H9 (cell line): ENCODE results near the gene ENPP6. TPM values are rescaled to one million over a fixed set of nuclear protein-coding genes. Genes with fewer than 3 reads are reported as not detected.
A peak's percentile ranks its signal among the peaks of the same experiment; 100 is the strongest.
"Not testable (repeated sequence)": the region's sequence is repeated elsewhere in the genome, so short reads cannot be mapped to it uniquely, and the experiment has no call there.

Source experiments
- DNase-seq: peaks from one replicate; pipeline ENCODE4 v3.0.0-alpha.2; 2017
- H2AFZ ChIP-seq: one replicate; pipeline ENCODE4 v1.6.1; 2013; ENCODE audit warnings: mild to moderate bottlenecking, low read length, control low read depth, moderate library complexity
- H2AK5ac ChIP-seq: 2 replicates; pipeline ENCODE4 v1.6.1; 2013; ENCODE audit warnings: low read length, control low read depth, mixed read lengths; ENCODE audit not compliant: insufficient read length
- H2BK120ac ChIP-seq: one replicate; pipeline ENCODE4 v1.6.1; 2013; ENCODE audit warnings: low read depth, mild to moderate bottlenecking, low read length, control low read depth, inconsistent platforms; ENCODE audit not compliant: poor library complexity, severe bottlenecking
- H2BK12ac ChIP-seq: 2 replicates; pipeline ENCODE4 v1.6.1; 2013; ENCODE audit warnings: low read length, control low read depth, mixed read lengths, low read depth; ENCODE audit not compliant: insufficient read length
- H2BK15ac ChIP-seq: 2 replicates; pipeline ENCODE4 v1.6.1; 2013; ENCODE audit warnings: low read depth, low read length, control low read depth
- H2BK20ac ChIP-seq: one replicate; pipeline ENCODE4 v1.6.1; 2013; ENCODE audit warnings: low read depth, mild to moderate bottlenecking, low read length, control low read depth, inconsistent platforms; ENCODE audit not compliant: poor library complexity, severe bottlenecking
- H2BK5ac ChIP-seq: 2 replicates; pipeline ENCODE4 v1.6.1; 2013; ENCODE audit warnings: low read length, control low read depth, mixed read lengths; ENCODE audit not compliant: insufficient read length
- H3K14ac ChIP-seq: 2 replicates; pipeline ENCODE4 v1.6.1; 2013; ENCODE audit warnings: low read length, control low read depth; ENCODE audit not compliant: insufficient read depth
- H3K18ac ChIP-seq: 2 replicates; pipeline ENCODE4 v1.6.1; 2013; ENCODE audit warnings: low read depth, mild to moderate bottlenecking, mixed read lengths, low read length, control low read depth; ENCODE audit not compliant: insufficient read length
- H3K23ac ChIP-seq: 2 replicates; pipeline ENCODE4 v1.6.1; 2013; ENCODE audit warnings: low read length, control low read depth, mixed read lengths, low read depth; ENCODE audit not compliant: insufficient read length
- H3K23me2 ChIP-seq: 2 replicates; pipeline ENCODE4 v1.6.1; 2013; ENCODE audit warnings: low read depth, mild to moderate bottlenecking, mixed read lengths, low read length, control low read depth; ENCODE audit not compliant: insufficient read length, poor library complexity, severe bottlenecking
- H3K27ac ChIP-seq: 2 replicates; pipeline ENCODE4 v1.5.1; 2013; ENCODE audit warnings: low read length, control low read depth, mixed read lengths, low read depth; ENCODE audit not compliant: insufficient read length
- H3K27me3 ChIP-seq: 2 replicates; pipeline ENCODE4 v1.6.1; 2013; ENCODE audit warnings: low read length, control low read depth, inconsistent platforms; ENCODE audit not compliant: insufficient read depth
- H3K4ac ChIP-seq: 2 replicates; pipeline ENCODE4 v1.6.1; 2013; ENCODE audit warnings: low read depth, mild to moderate bottlenecking, control low read depth, inconsistent platforms, low read length, moderate library complexity
- H3K4me1 ChIP-seq: 2 replicates; pipeline ENCODE4 v1.6.1; 2013; ENCODE audit warnings: low read length, control low read depth, inconsistent platforms; ENCODE audit not compliant: insufficient read depth
- H3K4me2 ChIP-seq: 2 replicates; pipeline ENCODE4 v1.6.1; 2013; ENCODE audit warnings: low read length, control low read depth, mixed read lengths; ENCODE audit not compliant: insufficient read length, insufficient read depth
- H3K56ac ChIP-seq: 2 replicates; pipeline ENCODE4 v1.6.1; 2013; ENCODE audit warnings: low read depth, mild to moderate bottlenecking, mixed read lengths, low read length, control low read depth; ENCODE audit not compliant: insufficient read length
- H3K79me1 ChIP-seq: 2 replicates; pipeline ENCODE4 v1.6.1; 2013; ENCODE audit warnings: low read depth, mild to moderate bottlenecking, moderate library complexity, low read length, control low read depth, inconsistent platforms; ENCODE audit not compliant: insufficient read depth, poor library complexity, severe bottlenecking
- H3K79me2 ChIP-seq: 2 replicates; pipeline ENCODE4 v1.6.1; 2013; ENCODE audit warnings: low read length, control low read depth, inconsistent platforms; ENCODE audit not compliant: insufficient read depth
- H3K9ac ChIP-seq: 2 replicates; pipeline ENCODE4 v1.6.1; 2013; ENCODE audit warnings: low read length, control low read depth, mixed read lengths; ENCODE audit not compliant: insufficient read length; ENCODE audit errors: extremely low read depth
- H3K9me3 ChIP-seq: one replicate; pipeline ENCODE4 v1.6.1; 2013; ENCODE audit warnings: low read depth, low read length, inconsistent platforms; ENCODE audit not compliant: control insufficient read depth
- H3T11ph ChIP-seq: one replicate; pipeline ENCODE4 v1.6.1; 2013; ENCODE audit warnings: mild to moderate bottlenecking, low read length, control low read depth, inconsistent platforms
- H4K20me1 ChIP-seq: one replicate; pipeline ENCODE4 v1.6.1; 2013; ENCODE audit not compliant: control insufficient read depth, insufficient read length, insufficient read depth
- H4K5ac ChIP-seq: 2 replicates; pipeline ENCODE4 v1.6.1; 2013; ENCODE audit warnings: low read depth, mild to moderate bottlenecking, mixed read lengths, low read length, control low read depth; ENCODE audit not compliant: insufficient read length
- H4K8ac ChIP-seq: replicated peaks from 2 replicates; pipeline ENCODE4 v1.6.1; 2013; ENCODE audit warnings: low read length, control low read depth, mixed read lengths, low read depth; ENCODE audit not compliant: insufficient read length
- H4K91ac ChIP-seq: 2 replicates; pipeline ENCODE4 v1.6.1; 2013; ENCODE audit warnings: low read depth, mild to moderate bottlenecking, moderate library complexity, mixed read lengths, low read length, control low read depth; ENCODE audit not compliant: insufficient read length
- H3K27ac Mint-ChIP-seq, 3 experiments: 2 replicates in 2 of 3; 3 replicates in 1 of 3; pipeline ENCODE4 v1.8.0; 2020 to 2021; ENCODE audit warnings: mixed read lengths in 3 of 3, mild to moderate bottlenecking in 1 of 3, moderate library complexity in 1 of 3
- H3K27me3 Mint-ChIP-seq: 2 replicates; pipeline ENCODE4 v1.8.0; 2021; ENCODE audit warnings: low read depth, mild to moderate bottlenecking, moderate library complexity, mixed read lengths
- H3K36me3 Mint-ChIP-seq, 3 experiments: 2 replicates in 2 of 3; 3 replicates in 1 of 3; pipeline ENCODE4 v1.8.0; 2020 to 2021; ENCODE audit warnings: low read depth in 3 of 3, mixed read lengths in 3 of 3; ENCODE audit not compliant: insufficient read depth in 1 of 3
- H3K4me1 Mint-ChIP-seq, 2 experiments: 2 replicates each; pipeline ENCODE4 v1.8.0; 2020; ENCODE audit warnings: mixed read lengths in 2 of 2
- H3K4me3 Mint-ChIP-seq, 2 experiments: 2 replicates in 1 of 2; 3 replicates in 1 of 2; pipeline ENCODE4 v1.8.0; 2020 to 2021; ENCODE audit warnings: mild to moderate bottlenecking in 2 of 2, mixed read lengths in 2 of 2, moderate library complexity in 1 of 2
- H3K9me3 Mint-ChIP-seq, 2 experiments: 2 replicates in 1 of 2; 3 replicates in 1 of 2; pipeline ENCODE4 v1.8.0; 2020; ENCODE audit warnings: mild to moderate bottlenecking in 2 of 2, mixed read lengths in 2 of 2, moderate library complexity in 1 of 2
- CTCF ChIP-seq: fragments of 200-600 bp; sonication (generic); conservative IDR thresholded peaks from 3 replicates; pipeline ENCODE4 v1.8.0; 2021; ENCODE audit warnings: antibody characterized with exemption, mild to moderate bottlenecking
- WGBS: extraction: QIAGEN DNeasy Blood & Tissue Kit; methylation state at CpG from one replicate; pipeline ENCODE4 v1.1.7; 2013; ENCODE audit warnings: missing lambda C conversion rate, low lambda C conversion rate, mixed read lengths; ENCODE audit not compliant: insufficient read length; ENCODE audit errors: extremely low coverage; 5-methylcytosine and 5-hydroxymethylcytosine counted together
- total RNA-seq: library from RNA; stranded (reverse); gene quantifications from 2 replicates; pipeline ENCODE4 v1.2.1, GENCODE V29; 2021

ENPP6 gene
- total RNA-seq, 1 experiment from 2014 or later, result not detected

DNA sequence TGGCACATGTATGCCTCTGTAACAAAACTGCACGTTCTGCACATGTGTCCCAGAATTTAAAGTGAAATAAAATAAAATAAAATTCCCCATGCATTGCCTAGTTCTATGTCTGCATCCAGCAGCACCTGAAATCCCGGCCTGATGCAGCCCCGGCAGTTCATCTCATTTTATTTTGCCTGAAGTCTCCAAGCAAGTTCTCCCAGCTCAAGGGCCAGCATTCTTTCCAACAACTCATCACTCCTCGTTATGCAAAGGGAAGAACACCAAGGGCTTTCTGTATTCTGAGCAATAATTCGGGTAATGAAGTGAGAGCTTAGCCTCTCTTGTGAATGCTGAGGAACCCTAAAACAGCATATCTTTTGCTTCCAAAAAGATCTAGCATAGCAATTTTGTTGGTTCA is 2.7 kb downstream of the ENPP6 start:
- Histone ChIP-seq H2AK5ac (no peak overlapping the region), H3K4ac (no peak overlapping the region), H2AFZ (no peak overlapping the region), H3K18ac (no peak overlapping the region), H3K79me2 (no peaks in the 10 kb centered on the region), H3K9ac (no peak overlapping the region), H3K9me3 (no peaks in the 10 kb centered on the region), H3K23me2 (no peaks in the 10 kb centered on the region), H4K91ac (no peak overlapping the region), H2BK120ac (no peak overlapping the region), H3K79me1 (no peaks in the 10 kb centered on the region), H3K27ac (no peak overlapping the region), H3K56ac (no peak overlapping the region), H4K8ac (no peak overlapping the region), H4K20me1 (no peaks in the 10 kb centered on the region), H2BK5ac (no peak overlapping the region), H4K5ac (no peak overlapping the region), H2BK20ac (no peak overlapping the region), H3K4me2 (no peak overlapping the region), H3K14ac (no peak overlapping the region), H3K27me3 (no peaks in the 10 kb centered on the region), H3T11ph (no peak overlapping the region), H3K4me1 (no peaks in the 10 kb centered on the region), H2BK12ac (no peak overlapping the region), H3K23ac (no peak overlapping the region), H2BK15ac (no peak overlapping the region)
- Mint-ChIP-seq H3K27me3 (peaks cover 3% of the 10 kb centered on the region), H3K27ac (no peak overlapping the region), H3K9me3 (peaks cover 3 to 7% of the 10 kb centered on the region in 2 experiments; a peak in 2 of 5 replicates), H3K36me3 (peaks cover 0 to 2% (median 0%) of the 10 kb centered on the region in 3 experiments; a peak in 2 of 7 replicates), H3K4me3 (no peak overlapping the region), H3K4me1 (peaks cover 3 to 8% of the 10 kb centered on the region in 2 experiments; a peak in 3 of 4 replicates)
- no peak for DNase-seq
- no CpG with 5 or more reads among the region's 5 CpGs for WGBS
- no peak for TF ChIP-seq CTCF

GRCh38 chr4:184207734-184208607 is 9.7 kb downstream of the ENPP6 start:
- H2AK5ac ChIP-seq, H3K27ac ChIP-seq, H3K79me1 ChIP-seq, H3K4me2 ChIP-seq, H4K91ac ChIP-seq, H3K4me1 ChIP-seq, H2BK120ac ChIP-seq, H4K20me1 ChIP-seq, H3T11ph ChIP-seq, H3K23me2 ChIP-seq, H3K14ac ChIP-seq, H3K27me3 ChIP-seq, H2AFZ ChIP-seq, H3K56ac ChIP-seq, H2BK5ac ChIP-seq, H2BK12ac ChIP-seq, H2BK20ac ChIP-seq, H3K9me3 ChIP-seq, H3K18ac ChIP-seq, H3K23ac ChIP-seq, DNase-seq, H3K9ac ChIP-seq, H3K4ac ChIP-seq, H4K8ac ChIP-seq, H2BK15ac ChIP-seq, H3K79me2 ChIP-seq, H4K5ac ChIP-seq: not testable (repeated sequence)
- H3K27me3 Mint-ChIP-seq, result peaks cover 12% of the 10 kb centered on the region
- peaks cover 0 to 13% of the 10 kb centered on the region in 2 experiments; a peak in 4 of 5 replicates for H3K9me3 Mint-ChIP-seq
- WGBS, result no CpG with 5 or more reads among the region's 33 CpGs
- H3K27ac Mint-ChIP-seq, result peak overlapping the region in 2 of 3 experiments; percentile 87; a peak in 4 of 7 replicates
- peaks cover 2 to 26% (median 3%) of the 10 kb centered on the region in 3 experiments; a peak in 5 of 7 replicates for H3K36me3 Mint-ChIP-seq
- H3K4me1 Mint-ChIP-seq, result peaks cover 14 to 21% of the 10 kb centered on the region in 2 experiments
- H3K4me3 Mint-ChIP-seq, result peak overlapping the region; percentile 54 to 62; a peak in 4 of 5 replicates
